Heart right ventricle (tissue), 16 donors: Measurements from ENCODE around the gene ARHGEF37. TPM values are rescaled to one million over a fixed set of nuclear protein-coding genes. Genes with fewer than 3 reads are reported as not detected.
A peak's percentile ranks its signal among the peaks of the same experiment; 100 is the strongest.
"Not testable (repeated sequence)": the region's sequence is repeated elsewhere in the genome, so short reads cannot be mapped to it uniquely, and the experiment has no call there.

Experiments used
- ATAC-seq, 8 donors: fragments of 200-7000 bp; cut with Tn5 transposase; one replicate each; pipeline ENCODE4 v1.9.1; 2020; ENCODE audit warnings: mild to moderate bottlenecking in 8 of 8, moderate library complexity in 8 of 8, moderate number of reproducible peaks in 1 of 8
- DNase-seq, 2 donors: peaks; one replicate each; pipeline ENCODE4 v3.0.0-alpha.2; 2020
- H3K27ac ChIP-seq, 10 donors: fragments of 200-600 bp; sonication (generic) in 2 of 10; one replicate each; pipeline versions ENCODE4 v1.5.0 to v1.8.0; 2020 to 2022; ENCODE audit warnings: mild to moderate bottlenecking in 3 of 10
- H3K27me3 ChIP-seq, 7 donors: fragments of 200-600 bp; one replicate each; pipeline ENCODE4 v1.8.0; 2021 to 2022; ENCODE audit warnings: mild to moderate bottlenecking in 2 of 7
- H3K36me3 ChIP-seq, 9 donors: fragments of 200-600 bp; sonication (generic) in 1 of 9; one replicate each; pipeline versions ENCODE4 v1.5.0 to v1.8.0; 2020 to 2022; ENCODE audit warnings: mild to moderate bottlenecking in 2 of 9
- H3K4me1 ChIP-seq, 9 donors: fragments of 200-600 bp; sonication (generic) in 1 of 9; one replicate each; pipeline versions ENCODE4 v1.5.0 to v1.8.0; 2020 to 2022; ENCODE audit warnings: mild to moderate bottlenecking in 4 of 9
- H3K4me3 ChIP-seq, 10 donors: fragments of 200-600 bp; sonication (generic) in 2 of 10; one replicate each; pipeline versions ENCODE4 v1.5.0 to v1.8.0; 2020 to 2022; ENCODE audit warnings: mild to moderate bottlenecking in 7 of 10, moderate library complexity in 2 of 10
- H3K9me3 ChIP-seq, 11 donors: fragments of 200-600 bp in 10 of 11; sonication (generic) in 2 of 11; one replicate each; pipeline versions ENCODE4 v1.5.0 to v1.8.0; 2013 to 2022; ENCODE audit warnings: mild to moderate bottlenecking in 2 of 11, control low read depth in 1 of 11, moderate library complexity in 1 of 11
- CTCF ChIP-seq, 9 donors: fragments of 200-600 bp; sonication (generic) in 2 of 9; IDR thresholded peaks; one replicate each; pipeline versions ENCODE4 v1.5.0 to v1.8.0; 2021 to 2022; ENCODE audit warnings: antibody characterized with exemption in 9 of 9, mild to moderate bottlenecking in 5 of 9, moderate library complexity in 1 of 9
- WGBS, 2 donors: extraction: QIAGEN DNeasy Blood & Tissue Kit; methylation state at CpG; one replicate each; pipeline ENCODE4 v1.1.7; 2013; ENCODE audit warnings: inconsistent platforms in 1 of 2; 5-methylcytosine and 5-hydroxymethylcytosine counted together
- intact Hi-C, 10 donors: fragments of 100-400 bp; cut with DNase I; formaldehyde crosslinking; loops; one replicate each; pipeline versions ENCODE4 v1.11.1 to v1.14.2; 2022
- polyA plus RNA-seq, 2 donors: library from polyadenylated mRNA; stranded (reverse); fragments of 200-250 nt; gene quantifications; one replicate each; pipeline ENCODE4 v1.2.3, GENCODE V29; 2013
- total RNA-seq, 10 donors: library from RNA; stranded (reverse); fragmentation: NEBNext Ultra II Directional in 3 of 10; extraction: Animal tissue kit (Norgen Biotek cat#: 25700) in 3 of 10; gene quantifications; one replicate each; pipeline versions ENCODE4 v1.2.1 to v1.2.4, GENCODE V29; 2021 to 2023
- donor health status: Arrhythmogenic right ventricular cardiomyopathy.
- donor health status: ischemic (EF 13 %, LVEDD 7.1; RV severe dilation, severe dysfunction).
- donor health status: healthy with polysubstance abuse.
- donor health status: DM: no; HTN: yes; CAD: no.
- donor health status: DM: no; HTN: no; CAD: no.
- donor health status: ischemic (EF 25% LVEDD 6.9; RV normal size, moderate dysfunction).
- donor health status: ischemic (EF 25% LVEDD 5.7; RV mildly dilated, moderate dysfunction).
- donor health status: healthy.
- donor health status: DM: yes; HTN: yes; CAD: no.
- donor health status: Ischemic cardiomyopathy.
- donor health status: ischemic (EF 35%, LVEDD 5.7; RV mildly dilated, moderate dysfunction).
- donor health status: nonischemic (EF 11% LVEDD 7.7; RV severe dilation, severe dysfunction).
- donor health status: DM: yes; HTN: yes; CAD: no.
- donor health status: PGD.
- donor health status: ischemic (EF 29% LVEDD 5.4; RV normal size, mild dysfunction).
- donor health status: nonischemic (EF 23%, LVEDD 6.1; RV moderate dilation, normal function).

ARHGEF37 gene
- total and polyA plus RNA-seq, 12 donors, result 4.5 to 31.8 (median 17.1) TPM

- no peaks in the 10 kb centered on the region for H3K9me3 ChIP-seq
- peak overlapping the region in 3 of 10 donors; percentile 11 to 51 (median 16) for H3K27ac ChIP-seq
- DNase-seq, result no peak
- no peaks in the 10 kb centered on the region for H3K36me3 ChIP-seq
- ATAC-seq, result no peak
- intact Hi-C loops, result loop anchor here in 1 of 10 donors (5.0 kb wide), 1 partner anchor 835 kb away; no protein-coding TSS in a partner anchor
- no peak for TF ChIP-seq CTCF (IDR thresholded peaks at IDR 0.05)
- H3K27me3 ChIP-seq, result no peaks in the 10 kb centered on the region
- no peak overlapping the region for H3K4me3 ChIP-seq
- H3K4me1 ChIP-seq, result peaks cover 12 to 60% (median 42%) of the 10 kb centered on the region in 9 donors
- 94 to 98% methylated on average over 1 of the region's 1 CpG for WGBS, 2 donors
These were observed 5.5 kb downstream of the ARHGEF37 start for GRCh38 chr5:149586708-149587318.

- Histone ChIP-seq H3K27ac (peak overlapping the region in 1 of 10 donors; percentile 23), H3K4me3 (no peak overlapping the region), H3K27me3 (no peaks in the 10 kb centered on the region), H3K36me3 (no peaks in the 10 kb centered on the region), H3K9me3 (no peaks in the 10 kb centered on the region), H3K4me1 (peaks cover 0 to 38% (median 22%) of the 10 kb centered on the region in 9 donors)
- TF ChIP-seq CTCF (IDR thresholded peaks at IDR 0.05), result no peak
- DNase-seq (no peak), ATAC-seq (peak in 1 of 8 donors; percentile 44)
- intact Hi-C loops, result loop anchor here in 1 of 10 donors (5.0 kb wide), 1 partner anchor 833 kb away; no protein-coding TSS in a partner anchor
- 90 to 98% methylated on average over 1 of the region's 1 CpG for WGBS, 2 donors
These were observed 7.6 kb downstream of the ARHGEF37 start for GRCh38 chr5:149588936-149589335.

- 81 to 93% methylated on average over 2 of the region's 2 CpGs for WGBS, 2 donors
- no peaks in the 10 kb centered on the region for H3K36me3 ChIP-seq
- ATAC-seq (no peak), DNase-seq (no peak)
- H3K4me1 ChIP-seq, result peaks cover 0 to 51% (median 15%) of the 10 kb centered on the region in 9 donors
- peaks cover 0 to 4% (median 0%) of the 10 kb centered on the region in 11 donors for H3K9me3 ChIP-seq
- TF ChIP-seq CTCF (IDR thresholded peaks at IDR 0.05), result no peak
- no peak overlapping the region for H3K4me3 ChIP-seq
- H3K27me3 ChIP-seq, result no peaks in the 10 kb centered on the region
- no peak overlapping the region for H3K27ac ChIP-seq
- intact Hi-C loops, result no loop called here
These were observed 12.1 kb downstream of the ARHGEF37 start for GRCh38 chr5:149593370-149593769.

GRCh38 chr5:149594206-149594895 lies 13.1 kb downstream of the ARHGEF37 start:
- no peak overlapping the region for H3K4me3 ChIP-seq
- peaks cover 0 to 50% (median 15%) of the 10 kb centered on the region in 9 donors for H3K4me1 ChIP-seq
- no peak for DNase-seq
- intact Hi-C loops, result no loop called here
- peaks cover 0 to 4% (median 0%) of the 10 kb centered on the region in 11 donors for H3K9me3 ChIP-seq
- WGBS, 2 donors, result 78 to 90% methylated on average over 5 of the region's 5 CpGs
- peaks cover 0 to 9% (median 0%) of the 10 kb centered on the region in 9 donors for H3K36me3 ChIP-seq
- no peaks in the 10 kb centered on the region for H3K27me3 ChIP-seq
- peak overlapping the region in 1 of 10 donors; percentile 80 for H3K27ac ChIP-seq
- ATAC-seq, result no peak
- TF ChIP-seq CTCF (IDR thresholded peaks at IDR 0.05), result no peak

GRCh38 chr5:149595105-149595504 lies 13.8 kb downstream of the ARHGEF37 start:
- 95 to 96% methylated on average over 3 of the region's 3 CpGs for WGBS, 2 donors
- peaks cover 0 to 16% (median 0%) of the 10 kb centered on the region in 9 donors for H3K36me3 ChIP-seq
- ATAC-seq, H3K4me3 ChIP-seq, DNase-seq, H3K9me3 ChIP-seq, intact Hi-C loops, H3K27me3 ChIP-seq: not testable (repeated sequence)
- H3K4me1 ChIP-seq, result peaks cover 0 to 50% (median 15%) of the 10 kb centered on the region in 9 donors
- H3K27ac ChIP-seq, result peak overlapping the region in 1 of 10 donors; percentile 80
